Gastroesophageal sphincter (tissue), 2 donors: Measurements from ENCODE around the gene IL16.

Experiments used
- EP300 ChIP-seq: sonication (generic); formaldehyde crosslinking; IDR thresholded peaks from one replicate; pipeline ENCODE4 v1.6.1; 2017; ENCODE audit warnings: antibody characterized with exemption, mild to moderate bottlenecking
- POLR2A ChIP-seq, 2 donors: fragments of 450-650 bp; IDR thresholded peaks; one replicate each; pipeline ENCODE4 v1.6.1; 2017; ENCODE audit warnings: antibody characterized with exemption in 2 of 2, mild to moderate bottlenecking in 2 of 2, moderate library complexity in 1 of 2

DNA sequence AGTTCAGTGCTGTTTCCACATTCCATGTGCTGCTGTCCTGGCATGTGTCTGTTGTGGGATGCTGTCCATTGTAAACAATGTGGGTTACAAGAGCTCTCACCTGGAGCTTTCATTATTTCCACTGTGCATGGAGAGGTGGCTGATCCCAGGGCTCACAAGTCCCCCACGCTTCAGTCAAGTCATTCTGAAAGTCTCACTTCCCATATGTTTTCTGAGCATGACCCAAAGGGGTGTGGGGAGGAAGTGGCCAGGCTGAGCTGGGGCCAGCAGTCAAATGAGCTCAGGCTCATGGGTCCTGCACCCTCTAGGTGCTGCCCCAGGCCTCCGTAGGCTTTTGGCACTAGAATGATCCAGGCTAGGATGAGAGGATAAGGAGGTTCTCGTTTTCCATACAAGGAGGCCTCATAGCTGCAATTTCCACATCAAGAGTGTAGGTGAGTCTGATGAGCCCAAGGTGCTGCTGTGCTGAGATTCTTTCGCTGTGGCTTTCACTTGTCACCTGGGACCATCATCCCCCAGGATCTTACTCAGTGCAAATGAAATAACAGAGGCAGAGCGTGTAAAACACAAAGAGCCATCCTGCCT is 105.2 kb downstream of the IL16 start:
- TF ChIP-seq POLR2A (IDR thresholded peaks at IDR 0.05) = no peak
- no peak for TF ChIP-seq EP300
